Hematopoietic multipotent progenitor cell treated with erythropoietin and hydrocortisone succinate and interleukin-3 and kit ligand, for 4 days (in vitro differentiated cells): Measurements from ENCODE around the gene TMEM52B.
A peak's percentile ranks its signal among the peaks of the same experiment; 100 is the strongest.
"Not testable (repeated sequence)": the region's sequence is repeated elsewhere in the genome, so short reads cannot be mapped to it uniquely, and the experiment has no call there.

ENCODE experiments used
- DNase-seq: peaks from one replicate; pipeline ENCODE4 v3.0.0-alpha.2; 2015

The TMEM52B gene

DNA sequence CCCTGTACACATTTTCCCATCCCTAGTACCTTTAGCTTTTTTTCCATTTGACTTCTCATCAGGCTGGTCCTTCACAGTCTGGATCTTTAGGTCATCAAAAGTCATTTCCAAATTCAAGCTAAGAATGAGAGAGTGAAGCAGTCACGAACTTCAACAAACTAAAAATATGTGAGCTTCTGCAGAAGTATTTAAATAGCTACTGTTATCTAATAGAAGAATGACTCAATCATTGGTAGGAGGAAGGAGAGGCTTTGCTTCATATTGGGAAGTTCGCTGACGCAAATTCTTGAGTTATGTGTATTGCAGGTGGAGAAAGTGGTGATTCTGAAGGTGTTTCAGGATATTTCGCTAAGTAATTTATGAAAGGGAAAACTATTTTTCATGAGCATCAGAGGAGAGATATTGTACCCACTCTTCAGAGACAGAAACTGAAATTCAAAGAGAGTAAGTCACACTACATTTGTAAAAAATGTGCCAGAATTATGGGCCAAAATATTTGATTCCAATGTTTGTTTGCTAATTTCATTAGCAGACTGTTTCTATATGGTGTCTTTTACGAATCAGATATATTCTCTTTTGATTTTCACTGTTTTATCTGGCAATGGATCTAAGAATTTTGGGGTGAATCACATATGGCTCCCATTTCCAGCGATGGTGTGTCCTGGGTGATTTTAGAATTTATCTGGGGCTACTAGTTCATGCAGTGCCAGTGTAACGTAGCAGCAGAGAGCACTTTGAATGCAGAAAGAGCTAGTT, 6.7 kb upstream of the TMEM52B start, which contains the start of gene OLR1:
TSS of gene OLR1 (minus strand) at position 160 of the 756 bp plus-strand sequence. CDS start at position 105, 55 bp downstream.
- no peak for DNase-seq

DNA sequence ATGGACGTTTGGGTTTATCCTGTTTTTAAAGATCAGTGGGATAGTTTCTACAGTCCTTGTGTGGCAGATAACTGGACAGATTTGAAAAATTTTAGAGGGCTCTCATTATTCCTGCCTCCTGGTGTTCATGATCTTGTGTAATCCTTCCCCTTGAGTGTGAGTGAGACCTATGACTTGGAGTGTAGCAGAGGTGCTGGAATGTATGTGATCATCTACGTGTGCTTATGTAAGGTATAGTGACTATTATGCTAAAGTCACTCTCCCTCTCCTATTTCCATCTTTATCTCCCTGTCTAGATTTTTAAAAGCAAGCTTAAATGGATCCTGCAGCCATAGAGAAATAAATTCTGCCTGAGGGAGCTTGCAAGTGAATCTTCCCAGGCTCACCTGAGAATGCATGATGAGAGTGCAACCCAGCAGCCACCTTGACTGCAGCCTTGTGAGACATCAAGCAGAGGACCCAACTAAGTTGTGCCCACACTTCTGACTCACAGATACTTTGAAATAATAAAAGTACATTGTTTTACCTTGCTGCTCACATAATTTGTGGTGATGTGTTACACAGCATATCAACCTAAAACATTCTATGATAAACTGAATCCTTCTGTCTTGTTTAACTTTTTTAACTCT, 3.7 kb upstream of the TMEM52B start:
- DNase-seq, result no peak

DNA sequence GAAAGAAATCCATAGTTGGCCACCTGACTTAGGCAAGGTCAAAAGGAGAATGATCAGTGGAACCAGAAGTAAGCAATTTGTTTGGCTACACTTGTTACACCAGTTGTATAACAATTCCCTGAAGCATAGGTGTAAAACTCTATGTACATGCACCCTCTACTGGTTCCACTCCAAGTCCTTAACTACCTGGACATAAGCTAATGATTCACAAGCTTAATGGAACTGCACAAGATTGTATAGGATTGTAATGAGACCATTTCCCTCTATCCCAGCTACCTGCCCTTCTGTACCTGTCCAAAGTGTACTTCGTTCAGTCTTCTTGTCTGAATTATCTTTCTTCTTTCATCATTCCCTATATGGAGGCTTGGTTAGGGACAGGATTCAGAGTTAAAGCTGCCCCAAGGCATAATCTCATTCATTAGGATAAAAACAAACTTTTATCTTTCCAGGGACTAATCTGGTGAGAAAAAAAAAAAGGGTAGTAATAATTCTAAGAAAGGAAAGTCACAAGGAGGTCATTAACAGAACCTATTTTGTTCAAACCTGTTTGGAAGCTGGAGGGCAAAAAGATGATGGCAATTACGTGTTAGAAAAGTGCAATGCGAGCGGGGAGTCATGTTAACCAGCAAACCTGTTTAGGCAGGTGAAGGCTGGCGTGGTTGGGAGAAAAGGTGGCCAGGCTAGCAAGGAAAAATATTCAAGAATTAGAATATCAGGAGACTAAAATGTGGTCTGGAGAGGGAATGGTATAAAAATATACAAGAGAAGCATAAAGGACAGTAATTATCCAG, 2.8 kb upstream of the TMEM52B start:
- no peak for DNase-seq

DNA sequence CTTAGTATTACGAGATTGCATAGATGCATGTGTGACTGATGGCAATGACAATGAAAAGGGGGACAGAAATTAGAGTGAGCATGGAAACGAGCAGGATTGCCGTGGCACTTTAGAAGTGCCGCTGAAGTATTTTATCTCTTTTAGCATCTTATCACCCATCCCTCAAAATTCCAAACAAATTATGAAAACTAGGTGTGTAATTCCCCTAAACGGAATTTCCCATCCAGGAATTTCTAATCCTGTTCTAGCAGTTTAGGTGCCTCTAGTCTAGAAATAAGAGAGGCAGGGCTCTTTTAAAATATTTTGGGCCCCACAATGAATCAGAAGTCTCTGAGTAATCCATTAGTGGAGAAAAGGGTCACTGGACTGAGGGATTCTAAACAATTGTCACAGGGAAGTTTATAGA, 947 bp downstream of the TMEM52B start:
- no peak for DNase-seq

DNA sequence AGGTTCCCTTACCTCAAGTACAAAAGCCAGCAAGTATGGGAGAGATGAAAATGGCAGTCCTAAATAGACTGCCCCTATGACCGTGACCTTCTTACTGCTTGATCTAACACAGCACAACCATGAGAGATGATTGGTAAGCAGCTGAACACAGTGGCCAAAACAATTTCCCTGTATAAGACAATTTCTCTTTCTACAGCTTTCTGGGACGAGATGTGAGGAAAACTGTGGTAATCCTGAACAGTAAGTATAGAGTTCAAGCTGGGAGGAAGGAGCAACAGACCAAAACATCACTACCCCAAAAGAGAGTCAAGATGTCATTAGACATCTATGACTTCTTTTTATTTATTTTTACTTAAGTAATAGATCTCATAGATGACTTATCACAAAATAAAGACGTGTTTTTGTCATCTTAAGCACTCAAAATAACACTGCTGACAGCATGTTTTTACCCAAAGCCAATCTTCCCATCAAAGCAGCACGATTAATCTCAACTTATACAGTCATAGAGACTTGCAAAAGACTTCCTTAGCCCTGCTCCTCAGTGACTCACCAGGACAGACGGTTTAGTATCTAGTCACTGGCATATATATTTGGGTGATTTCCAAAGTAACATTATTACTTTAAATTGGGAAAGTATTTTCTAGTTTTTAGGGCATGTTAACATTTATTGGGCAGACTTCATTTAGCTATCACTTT, 3.7 kb downstream of the TMEM52B start:
- peak; percentile 30 for DNase-seq

DNA sequence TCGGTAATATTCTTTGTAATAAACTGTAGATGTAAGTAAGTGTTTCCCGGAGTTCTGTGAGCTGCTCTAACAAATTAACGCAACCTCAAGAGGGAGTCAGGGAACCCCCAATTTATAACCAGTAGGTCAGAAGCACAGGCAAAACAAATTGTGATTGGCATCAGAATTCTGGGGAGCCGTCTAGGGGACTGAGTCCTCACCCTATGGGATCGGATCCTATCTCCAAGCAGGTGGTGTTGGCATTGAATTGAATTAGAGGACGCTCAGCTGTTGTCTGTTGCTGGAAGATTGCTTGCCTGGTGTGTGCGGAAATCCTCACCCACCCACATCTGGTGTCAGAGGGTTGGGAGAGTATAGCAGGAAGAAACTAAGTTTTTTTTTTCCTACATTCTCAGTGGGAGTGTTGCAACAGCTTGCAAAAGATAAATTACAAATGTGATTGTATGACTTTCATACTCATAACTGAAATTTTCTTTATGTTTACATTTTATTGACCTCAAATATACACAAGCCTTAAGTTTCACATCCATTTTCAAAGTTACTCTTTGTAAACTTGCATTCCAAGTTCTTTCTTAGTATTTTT, 5.5 kb downstream of the TMEM52B start:
- DNase-seq, result peak; percentile 24

DNA sequence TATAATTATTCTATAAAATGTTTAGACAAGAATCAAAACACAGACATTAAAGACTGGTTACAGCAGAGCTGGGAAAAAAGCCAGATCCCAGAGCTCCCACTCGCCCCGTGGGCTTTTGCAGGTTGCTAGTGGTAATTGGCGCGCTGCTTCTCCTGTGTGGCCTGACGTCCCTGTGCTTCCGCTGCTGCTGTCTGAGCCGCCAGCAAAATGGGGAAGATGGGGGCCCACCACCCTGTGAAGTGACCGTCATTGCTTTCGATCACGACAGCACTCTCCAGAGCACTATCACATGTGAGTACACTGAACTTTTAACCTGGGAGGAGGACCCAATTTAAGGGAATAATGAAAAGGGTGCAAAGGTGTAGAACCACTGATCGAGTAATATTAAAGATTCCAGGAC, 7.5 kb downstream of the TMEM52B start:
- peak; percentile 57 for DNase-seq

DNA sequence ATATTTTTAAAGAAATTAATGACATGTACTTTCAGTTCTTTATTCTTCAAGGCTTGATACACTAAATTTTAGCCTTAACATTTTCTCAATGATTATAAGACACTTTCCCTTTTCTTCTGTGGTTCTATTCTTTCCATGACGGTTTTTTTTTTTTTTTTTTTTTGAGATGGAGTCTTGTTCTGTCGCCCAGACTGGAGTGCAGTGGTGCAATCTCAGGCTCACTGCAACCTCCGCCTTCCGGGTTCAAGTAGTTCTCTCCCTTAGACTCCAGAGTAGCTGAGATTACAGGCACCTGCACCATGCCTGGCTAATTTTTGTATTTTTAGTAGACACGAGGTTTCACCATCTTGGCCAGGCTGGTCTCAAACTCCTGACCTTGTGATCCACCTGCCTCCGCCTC, 8.1 kb downstream of the TMEM52B start:
- not testable (repeated sequence) for DNase-seq

DNA sequence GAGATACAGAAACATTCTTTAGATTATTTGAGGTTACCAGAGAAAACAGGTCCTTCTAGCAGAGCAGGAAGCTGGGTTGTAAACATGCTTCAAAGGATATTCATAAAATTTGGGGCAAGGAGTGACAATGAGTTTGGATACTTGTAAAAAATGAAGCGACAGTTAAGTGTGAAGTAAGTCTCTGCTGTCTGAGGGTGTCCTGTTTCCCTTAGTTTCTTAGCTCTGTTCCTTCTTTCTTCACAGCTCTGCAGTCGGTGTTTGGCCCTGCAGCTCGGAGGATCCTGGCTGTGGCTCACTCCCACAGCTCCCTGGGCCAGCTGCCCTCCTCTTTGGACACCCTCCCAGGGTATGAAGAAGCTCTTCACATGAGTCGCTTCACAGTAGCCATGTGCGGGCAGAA, 10.8 kb downstream of the TMEM52B start:
- DNase-seq, result no peak

DNA sequence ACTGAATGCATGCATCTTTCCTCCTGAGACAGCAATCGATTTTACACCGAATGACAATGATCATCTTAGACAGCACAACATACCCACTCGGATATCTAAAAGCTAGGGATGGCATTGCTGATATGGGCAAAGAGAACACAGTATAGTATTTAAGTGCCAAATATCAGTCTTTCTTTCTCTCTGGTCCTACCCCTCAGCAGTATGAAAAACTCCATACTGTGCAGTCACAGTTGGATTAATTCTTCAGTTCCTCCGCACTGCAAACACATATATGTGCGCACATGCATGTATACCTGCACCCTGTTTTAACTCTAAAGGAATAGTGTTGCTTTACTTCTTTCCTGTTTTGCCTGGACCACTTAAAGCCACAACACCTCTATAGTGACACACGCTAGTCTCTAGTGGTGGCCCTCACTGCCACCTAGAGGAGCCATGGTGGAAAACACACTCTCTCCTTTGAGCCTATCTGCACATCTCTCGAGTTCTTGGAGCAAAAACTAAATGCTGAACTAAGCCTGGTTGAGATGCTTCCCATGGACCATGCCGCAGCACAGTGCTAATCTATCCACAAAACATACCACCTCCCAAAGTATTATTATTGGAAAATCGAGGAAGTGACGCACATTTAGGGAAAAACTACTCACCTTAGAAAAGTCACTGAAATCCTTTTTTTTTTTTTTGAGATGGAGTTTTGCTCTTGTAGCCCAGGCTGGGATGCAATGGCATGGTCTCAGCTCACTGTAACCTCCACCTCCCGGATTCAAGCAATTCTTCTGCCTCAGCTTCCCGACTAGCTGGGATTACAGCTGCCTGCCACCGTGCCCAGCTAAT, 11.9 kb downstream of the TMEM52B start:
- DNase-seq, result peak; percentile 85

DNA sequence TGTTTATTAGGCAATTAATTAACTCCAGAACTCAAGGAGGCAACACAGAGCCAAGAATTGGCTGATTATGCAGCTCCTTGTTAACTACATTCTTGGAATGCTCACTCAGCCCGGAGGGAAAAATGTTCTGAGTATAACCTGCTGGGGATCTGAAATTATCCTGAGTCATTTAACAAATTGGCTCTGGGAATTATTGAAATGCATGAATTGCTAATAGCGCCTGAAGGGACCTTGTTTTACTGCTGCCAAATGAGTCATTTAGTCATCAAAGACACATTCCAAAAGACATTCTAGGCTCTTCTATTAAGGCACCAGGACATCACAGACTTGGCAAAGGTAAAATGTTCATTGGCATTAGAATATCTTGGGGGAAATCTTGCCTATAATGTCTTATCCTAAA, 13.0 kb downstream of the TMEM52B start:
- no peak for DNase-seq

DNA sequence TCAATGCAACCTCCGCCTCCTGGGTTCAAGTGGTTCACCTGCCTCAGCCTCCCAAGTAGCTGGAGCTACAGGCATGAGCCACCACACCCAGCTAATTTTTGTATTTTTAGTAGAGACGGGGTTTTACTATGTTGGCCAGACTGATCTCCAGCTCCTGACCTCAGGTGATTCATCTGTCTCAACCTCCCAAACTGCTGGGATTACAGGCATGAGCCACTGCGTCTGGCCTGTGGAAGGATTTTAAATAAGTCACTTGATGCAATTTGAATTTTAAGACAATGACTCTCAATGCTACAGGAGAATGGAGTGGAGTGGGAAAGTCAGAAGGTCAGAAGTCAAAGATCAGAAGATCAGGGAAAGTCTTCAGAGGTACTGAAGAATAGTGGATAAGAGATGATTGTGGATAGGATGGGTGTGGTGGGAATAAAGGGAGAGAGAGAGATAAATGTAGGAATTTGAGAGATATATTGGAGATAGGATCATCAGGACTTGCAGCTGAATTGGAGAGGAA, 15.4 kb downstream of the TMEM52B start:
- DNase-seq, result no peak

DNA sequence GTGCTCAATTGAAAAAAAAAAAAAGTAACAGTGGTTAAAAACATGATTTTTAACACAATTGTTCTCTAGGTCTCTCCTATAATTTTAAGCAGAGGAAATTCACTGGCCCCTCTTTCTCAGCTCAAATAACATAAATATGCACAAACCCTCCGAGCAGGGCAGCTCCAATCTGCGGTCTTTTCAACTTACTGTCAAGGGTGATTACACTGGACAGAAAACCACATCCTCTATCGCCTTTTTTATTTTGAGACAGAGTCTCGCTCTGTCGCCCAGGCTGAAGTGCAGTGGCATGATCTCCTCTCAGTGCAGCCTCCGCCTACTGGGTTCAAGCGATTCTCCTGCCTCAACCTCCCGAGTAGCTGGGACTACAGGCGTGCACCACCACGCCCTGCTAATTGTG, 17.4 kb downstream of the TMEM52B start:
- DNase-seq, result peak; percentile 85

DNA sequence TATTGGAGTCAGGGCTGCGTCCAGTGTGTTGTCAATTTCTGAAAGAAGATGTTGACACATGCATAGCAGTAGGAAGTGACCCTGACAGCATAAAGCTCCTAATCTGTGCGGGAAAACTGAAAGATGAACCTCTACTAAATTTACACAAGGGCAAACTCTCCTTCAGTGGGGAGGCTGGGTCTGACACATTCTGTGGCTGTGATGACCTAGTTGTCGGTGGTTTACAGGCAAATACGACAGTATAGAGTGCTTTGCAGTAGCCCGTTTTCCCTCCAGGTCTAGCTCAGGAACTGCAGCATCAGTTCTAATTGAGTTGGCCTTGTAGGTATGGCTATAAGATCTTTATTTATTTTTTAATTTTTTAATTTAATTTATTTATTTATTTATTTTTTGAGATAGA, 19.0 kb downstream of the TMEM52B start:
- DNase-seq, result no peak

DNA sequence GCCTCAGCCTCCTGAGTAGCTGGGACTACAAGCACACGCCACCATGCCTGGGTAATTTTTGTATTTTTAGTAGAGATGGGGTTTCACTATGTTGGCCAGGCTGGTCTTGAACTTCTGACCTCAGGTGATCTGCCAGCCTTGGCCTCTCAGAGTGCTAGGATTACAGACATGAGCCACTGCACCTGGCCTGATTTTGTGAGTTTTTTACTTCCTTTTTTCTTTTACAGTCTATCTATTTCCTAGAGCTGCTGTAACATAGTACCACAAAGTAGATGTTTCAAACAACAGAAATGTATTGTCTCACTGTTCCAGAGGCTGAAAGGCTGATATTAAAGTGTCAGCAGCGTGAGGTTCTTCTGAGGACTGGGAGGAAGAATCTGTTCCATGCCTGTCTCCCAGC, 25.7 kb downstream of the TMEM52B start:
- DNase-seq, result not testable (repeated sequence)

DNA sequence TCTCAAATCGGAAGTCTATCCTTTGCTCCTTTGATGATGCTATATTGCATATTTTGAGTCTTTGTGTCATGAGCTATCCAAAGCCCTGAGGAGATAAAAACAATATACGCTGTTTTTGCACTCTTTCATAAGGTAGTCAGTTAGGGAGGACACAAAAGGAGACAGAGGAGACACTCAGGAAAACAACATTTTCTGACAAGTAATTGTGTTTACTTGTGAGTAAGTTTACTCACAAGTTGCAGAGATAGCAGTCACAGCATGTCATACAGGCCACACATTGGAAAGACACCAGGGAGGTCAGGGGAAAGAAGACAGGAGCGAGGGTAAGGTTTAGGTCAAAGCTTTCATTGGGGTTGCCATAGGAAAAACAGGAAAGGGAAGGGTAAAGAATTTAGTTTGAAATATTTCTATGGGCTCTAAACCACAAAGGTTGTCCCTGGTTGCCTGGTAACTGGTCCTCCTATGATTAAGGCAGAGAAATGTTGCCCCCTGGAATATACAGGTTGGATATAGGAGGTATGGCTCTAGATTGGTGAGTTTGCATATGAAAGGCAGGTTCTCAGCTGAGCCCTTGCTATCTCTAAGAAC, 26.5 kb downstream of the TMEM52B start:
- no peak for DNase-seq

DNA sequence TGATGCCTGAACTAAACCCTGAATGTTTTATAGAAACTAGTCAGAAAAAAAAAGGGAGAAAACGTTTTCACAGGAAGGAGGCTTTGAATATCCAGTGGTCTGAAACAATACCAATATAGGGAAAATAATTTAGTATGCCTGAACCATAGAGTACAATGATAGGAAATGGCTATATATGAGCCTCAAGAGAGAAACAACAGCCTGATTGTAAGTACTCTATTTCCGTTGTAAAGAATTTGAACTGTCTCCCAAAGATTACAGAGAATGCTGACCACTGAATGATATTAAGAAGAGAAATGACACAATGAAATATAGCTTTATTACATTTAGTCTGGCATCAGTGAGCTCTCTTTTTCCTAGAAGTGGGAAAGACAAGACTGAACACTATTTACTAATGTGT, 28.3 kb downstream of the TMEM52B start:
- DNase-seq, result no peak

DNA sequence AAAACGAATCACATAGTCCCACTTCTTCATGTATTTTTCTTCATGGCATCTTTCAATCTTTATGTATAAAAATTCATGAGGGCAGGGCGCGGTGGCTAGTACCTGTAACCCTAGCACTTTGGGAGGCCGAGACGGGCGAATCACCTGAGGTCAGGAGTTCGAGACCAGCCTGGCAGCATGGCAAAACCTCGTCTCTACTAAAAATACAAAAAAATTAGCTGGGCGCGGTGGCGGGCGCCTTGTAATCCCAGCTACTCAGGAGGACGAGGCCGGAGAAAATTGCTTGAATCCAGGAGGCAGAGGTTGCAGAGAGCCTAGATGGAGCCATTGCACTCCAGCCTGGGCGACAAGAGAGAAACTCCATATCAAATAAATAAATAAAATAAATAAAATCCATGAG, 31.4 kb downstream of the TMEM52B start:
- DNase-seq, result no peak

DNA sequence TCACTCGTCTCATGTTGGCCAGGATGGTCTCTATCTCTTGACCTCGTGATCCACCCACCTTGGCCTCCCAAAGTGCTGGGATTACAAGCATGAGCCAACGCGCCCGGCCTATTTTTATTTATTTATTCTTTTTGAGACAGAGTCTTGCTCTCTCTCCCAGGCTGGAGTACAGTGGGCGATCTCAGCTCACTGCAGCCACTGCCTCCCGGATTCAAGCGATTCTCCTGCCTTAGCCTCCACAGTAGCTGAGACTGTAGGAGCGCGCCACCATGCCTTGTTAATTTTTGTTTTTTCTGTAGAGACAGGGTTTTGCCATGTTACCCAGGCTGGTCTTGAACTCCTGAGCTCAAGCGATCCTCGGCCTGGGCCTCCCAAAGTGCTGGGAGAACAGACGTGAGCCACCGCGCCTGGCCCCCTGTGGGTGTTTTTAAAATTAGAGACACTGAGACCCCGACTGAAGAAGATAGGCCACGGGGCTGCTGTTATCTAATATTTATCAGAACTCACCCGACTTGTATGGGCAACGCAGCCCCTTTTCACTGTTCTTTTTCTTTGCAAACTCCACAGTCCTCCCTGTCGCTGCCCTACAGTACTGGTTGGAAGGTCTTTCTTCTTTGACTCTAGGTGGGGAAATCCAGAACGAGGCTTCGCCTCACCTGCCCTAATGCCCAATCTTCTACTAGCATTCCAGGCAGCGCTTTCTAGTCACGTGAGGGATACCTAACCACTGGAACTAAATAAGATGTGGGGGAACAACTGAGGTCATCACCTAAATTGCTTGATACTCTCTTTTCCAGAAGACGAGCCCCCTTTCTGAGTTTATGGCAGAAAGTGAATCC, 32.5 kb downstream of the TMEM52B start:
- DNase-seq, result no peak
